Measurements from ENCODE around the gene SYT8.
"Not testable (repeated sequence)": the region's sequence is repeated elsewhere in the genome, so short reads cannot be mapped to it uniquely, and the experiment has no call there.

The SYT8 gene

GRCh38 chr11:1883346-1884302, 48.8 kb downstream of the SYT8 start:
- peaks cover 9% of the 10 kb centered on the region for H3K27me3 Mint-ChIP-seq (ENCODE audit: low read depth, poor library complexity)
- no peak for DNase-seq

GRCh38 chr11:1884303-1884700, 49.5 kb downstream of the SYT8 start:
- Mint-ChIP-seq H3K36me3 (ENCODE audit: low read depth) (no peaks in the 10 kb centered on the region), H3K4me3 (no peak overlapping the region), H3K27ac (no peak overlapping the region), H3K9me3 (no peaks in the 10 kb centered on the region), H3K27me3 (ENCODE audit: low read depth, poor library complexity) (peaks cover 9% of the 10 kb centered on the region), H3K4me1 (peaks cover 15% of the 10 kb centered on the region)
- no peak for DNase-seq
- no peak for TF ChIP-seq CTCF (IDR thresholded peaks at IDR 0.05)

More at GRCh38 chr11:1883346-1884302, 48.8 kb downstream of the SYT8 start:
- no peaks in the 10 kb centered on the region for H3K9me3 Mint-ChIP-seq
- no peak for TF ChIP-seq CTCF (IDR thresholded peaks at IDR 0.05)
- peaks cover 12% of the 10 kb centered on the region for H3K4me1 Mint-ChIP-seq
- no peaks in the 10 kb centered on the region for H3K36me3 Mint-ChIP-seq (ENCODE audit: low read depth)
- no peak overlapping the region for H3K27ac Mint-ChIP-seq
- no peak overlapping the region for H3K4me3 Mint-ChIP-seq

- H3K9me3 Mint-ChIP-seq: not testable (repeated sequence)
Observed at GRCh38 chr11:1886551-1886950, 51.8 kb downstream of the SYT8 start.

More at GRCh38 chr11:1886551-1886950, 51.8 kb downstream of the SYT8 start:
- not testable (repeated sequence) for H3K4me3 Mint-ChIP-seq; H3K27me3 Mint-ChIP-seq (ENCODE audit: low read depth, poor library complexity); H3K36me3 Mint-ChIP-seq (ENCODE audit: low read depth); H3K27ac Mint-ChIP-seq; DNase-seq
- peaks cover 12% of the 10 kb centered on the region for H3K4me1 Mint-ChIP-seq

Measured in nephron progenitor cell (in vitro differentiated cells).